ENCODE results near the gene FAM47E.
A peak's percentile ranks its signal among the peaks of the same experiment; 100 is the strongest.

FAM47E gene

GRCh38 chr4:76305033-76305687 is 53.6 kb downstream of the FAM47E start:
- DNase-seq, result no peak

DNA sequence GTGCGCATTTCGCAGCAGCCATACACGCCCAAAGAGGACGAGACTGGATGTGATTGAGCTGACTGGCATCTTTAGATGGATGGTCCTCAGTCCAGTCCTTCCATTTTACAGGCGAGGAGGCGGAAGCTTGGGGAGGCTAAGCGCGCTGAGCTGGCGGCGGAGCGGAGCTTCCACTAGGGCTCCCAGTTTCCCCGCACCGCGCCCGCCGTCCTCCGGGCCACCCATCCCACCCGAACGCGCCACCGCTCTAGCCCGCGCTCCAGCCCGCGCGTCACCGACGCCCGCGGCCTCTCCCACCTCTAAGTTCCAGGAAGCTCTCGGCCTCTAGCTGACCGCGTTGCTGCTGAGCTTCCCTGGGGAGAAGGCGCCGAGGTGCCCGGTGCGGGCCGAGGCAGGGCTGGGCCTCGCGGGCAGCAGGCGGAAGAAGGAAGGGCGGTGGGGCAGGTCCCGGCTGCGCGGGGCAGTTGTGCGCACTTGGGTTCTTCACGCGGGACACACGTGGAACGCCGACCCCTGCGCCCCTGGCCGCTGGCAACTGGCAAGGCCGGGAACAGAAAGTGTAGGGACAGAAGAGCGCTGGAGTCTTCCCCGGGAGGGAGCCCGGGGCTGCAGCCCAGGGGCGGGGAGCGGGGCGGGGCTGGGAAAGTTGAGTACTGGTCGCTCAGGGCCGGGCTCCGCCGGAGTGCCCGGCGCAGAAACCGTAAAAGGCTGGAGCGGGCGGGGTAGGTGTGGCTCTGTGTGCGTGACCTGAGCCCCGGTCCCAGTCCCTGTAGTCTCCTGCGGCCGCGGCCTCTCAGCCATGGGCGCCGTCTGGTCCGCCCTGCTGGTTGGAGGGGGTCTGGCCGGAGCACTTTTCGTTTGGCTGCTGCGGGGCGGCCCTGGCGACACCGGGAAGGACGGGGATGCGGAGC is 54.7 kb downstream of the FAM47E start, which contains the start of gene STBD1:
STBD1 (plus strand) TSS at position 763 of the 911 bp plus-strand sequence; CDS start at position 800, 37 bp downstream.
- DNase-seq, result no peak

DNA sequence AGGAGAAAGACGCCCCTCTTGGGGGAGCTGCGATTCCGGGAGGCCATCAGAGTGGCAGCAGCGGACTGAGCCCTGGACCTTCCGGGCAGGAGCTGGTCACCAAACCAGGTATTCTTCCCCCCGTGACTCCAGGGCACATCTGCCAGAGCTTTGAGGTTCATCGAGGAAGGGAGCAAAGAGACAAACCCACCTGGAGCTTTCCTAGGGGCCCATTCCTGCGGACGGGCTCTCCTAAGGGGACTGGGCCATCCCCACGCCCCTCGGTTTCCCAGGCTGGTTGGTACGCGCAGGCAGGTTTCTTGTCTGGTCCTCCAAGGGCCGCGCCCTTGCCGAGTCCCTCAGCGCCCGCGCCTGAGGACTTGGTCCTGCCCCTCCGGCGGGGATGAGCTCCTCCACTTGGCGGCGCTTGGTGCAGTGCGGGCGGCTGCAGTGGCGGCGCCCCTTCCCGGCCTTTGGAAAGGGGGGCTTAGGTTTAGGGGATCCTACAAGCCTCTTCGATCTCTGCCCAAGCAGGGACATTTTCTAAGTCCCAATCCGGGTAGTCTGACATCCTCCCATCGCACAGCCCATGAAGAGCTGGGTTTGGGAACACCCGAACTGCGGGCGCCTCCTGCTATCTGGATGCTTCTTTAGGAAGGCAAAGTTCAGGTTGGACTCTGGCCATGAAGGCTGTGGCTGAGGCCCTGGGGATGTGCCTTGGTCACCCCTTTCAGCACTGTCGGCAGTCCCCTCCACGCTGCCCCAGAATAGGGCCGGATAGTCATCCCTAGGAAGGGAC is 55.5 kb downstream of the FAM47E start:
- DNase-seq, result no peak

DNA sequence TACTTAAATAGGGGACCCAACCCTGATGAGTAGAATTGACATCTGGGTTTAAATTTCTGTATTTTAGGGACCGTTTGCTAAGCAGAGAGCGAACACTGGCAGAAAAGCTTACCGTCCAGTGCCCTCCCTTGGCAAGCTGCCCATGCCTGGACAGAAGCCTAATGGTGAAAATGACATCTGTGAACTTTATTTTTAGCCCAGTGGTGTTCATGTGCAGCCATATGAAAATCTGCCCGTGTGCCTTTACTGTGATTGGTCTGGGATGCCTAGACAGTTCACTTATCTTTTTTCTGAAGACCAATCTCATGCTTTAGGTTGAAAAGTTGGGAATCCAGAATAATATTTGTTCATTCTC is 56.1 kb downstream of the FAM47E start:
- no peak for DNase-seq

DNA sequence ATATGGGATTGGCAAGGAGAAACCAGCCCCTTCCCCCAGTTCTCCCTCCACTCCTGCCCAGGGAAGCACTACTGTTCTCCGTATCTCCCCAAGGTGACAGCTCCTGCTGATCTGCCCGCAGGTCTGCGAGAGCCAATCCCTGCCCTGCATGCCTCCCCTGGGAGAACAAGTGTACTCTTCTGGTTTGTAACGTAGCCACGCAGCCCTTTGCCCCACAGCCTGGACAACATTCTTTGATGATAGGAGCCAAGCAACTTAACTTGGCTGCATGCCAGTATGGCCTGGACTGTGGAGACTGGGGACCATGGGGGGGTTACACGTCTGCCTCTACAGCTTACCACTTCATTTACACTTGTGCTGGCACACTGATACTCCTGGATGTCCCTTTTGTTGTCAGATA is 57.0 kb downstream of the FAM47E start:
- DNase-seq, result no peak

DNA sequence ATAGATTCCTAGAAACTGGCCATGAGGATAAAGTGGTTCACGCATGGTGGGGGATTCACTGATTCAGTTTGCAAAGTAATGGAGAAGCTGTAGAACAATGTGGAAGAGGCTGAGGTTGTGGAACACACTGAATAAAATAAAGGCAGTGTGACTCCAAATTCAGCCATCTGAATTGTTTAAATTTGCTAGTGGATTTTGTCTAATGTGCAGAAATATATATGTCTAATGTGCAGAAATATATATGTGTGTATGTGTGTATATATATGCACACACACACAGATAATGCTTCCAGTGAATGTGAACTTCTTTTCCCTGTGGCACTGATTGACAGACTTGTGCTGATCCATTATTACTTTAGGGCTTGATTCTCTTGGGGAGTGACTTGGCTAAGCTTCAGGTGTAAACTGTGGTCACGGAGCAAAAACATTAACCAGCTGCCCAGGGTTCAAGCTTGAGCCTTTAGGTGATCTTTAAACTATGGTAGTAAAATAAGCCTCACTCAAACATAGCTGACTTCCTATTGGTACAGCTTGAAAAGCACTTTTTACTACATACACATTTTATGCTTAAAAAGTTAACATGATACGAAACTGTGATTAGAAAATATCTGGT is 58.5 kb downstream of the FAM47E start:
- no peak for DNase-seq

- DNase-seq, result peak; percentile 2
Measured at GRCh38 chr4:76310683-76311082, 59.2 kb downstream of the FAM47E start.

- peak; percentile 27 for DNase-seq
Measured at GRCh38 chr4:76311896-76312331, 60.4 kb downstream of the FAM47E start.

- no peak for DNase-seq
Measured at GRCh38 chr4:76312457-76312856, 60.9 kb downstream of the FAM47E start.

DNA sequence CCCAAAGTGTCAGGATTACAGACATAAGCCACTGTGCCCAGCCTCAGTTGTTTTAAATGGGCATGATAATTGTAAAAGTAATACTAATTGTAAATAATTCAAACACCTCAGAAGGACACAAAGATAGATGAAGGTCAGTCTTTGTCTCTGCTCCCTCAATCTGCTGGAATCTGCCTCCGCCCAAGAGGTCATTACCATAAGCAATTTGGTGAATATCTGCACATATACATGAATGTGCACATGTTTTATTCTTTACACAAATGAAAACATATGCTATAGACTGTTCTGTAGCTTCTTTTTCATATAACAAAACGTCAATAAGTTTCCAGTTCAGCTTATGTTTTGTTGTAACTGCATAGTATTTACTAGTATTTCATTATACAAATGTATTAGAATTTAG is 62.0 kb downstream of the FAM47E start:
- no peak for DNase-seq

- no peak for DNase-seq
Measured at GRCh38 chr4:76315267-76315918, 63.9 kb downstream of the FAM47E start.

DNA sequence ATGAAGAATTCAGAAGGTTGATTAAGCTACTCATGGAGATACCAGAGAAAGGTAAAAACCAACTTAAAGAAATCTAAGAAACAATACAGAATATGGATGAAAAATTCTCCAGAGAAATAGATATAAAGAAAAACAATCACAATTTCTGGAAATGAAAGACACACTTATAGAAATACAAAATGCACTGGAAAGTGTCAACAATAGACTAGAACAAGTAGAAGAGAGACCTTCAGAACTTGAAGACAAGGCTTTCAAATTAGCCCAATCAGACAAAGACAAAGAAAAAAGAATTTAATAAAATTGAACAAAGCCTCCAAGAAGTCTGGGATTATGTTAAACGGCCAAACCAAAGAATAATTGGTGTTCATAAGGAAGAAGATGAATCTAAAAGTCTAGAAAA is 64.6 kb downstream of the FAM47E start:
- DNase-seq, result no peak

DNA sequence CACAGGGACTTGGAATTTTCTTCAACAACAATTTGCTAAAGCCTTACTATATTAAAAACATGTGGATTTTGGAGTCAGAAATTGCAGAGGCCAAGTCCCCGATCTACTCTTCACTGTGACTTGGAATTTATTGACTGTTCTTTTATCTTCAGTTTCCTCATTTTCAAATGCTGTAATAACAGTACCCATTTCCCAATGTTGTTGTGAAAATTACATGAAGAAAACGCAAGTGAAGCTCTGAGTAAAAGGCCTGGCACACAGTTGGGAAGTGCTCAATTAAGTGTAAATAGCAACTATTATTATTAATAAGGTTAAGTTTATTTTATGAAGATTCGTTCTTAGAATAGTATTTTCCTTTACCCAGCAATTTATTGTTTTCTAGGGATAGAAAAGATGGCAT is 70.7 kb downstream of the FAM47E start:
- DNase-seq, result no peak

- no peak for DNase-seq
Measured at GRCh38 chr4:76325072-76325471, 73.6 kb downstream of the FAM47E start.

- DNase-seq, result no peak
Measured at GRCh38 chr4:76326515-76326914, 75.0 kb downstream of the FAM47E start.
